CD4-positive, alpha-beta T cell (primary cell): Measurements from ENCODE around the gene HOXD1. TPM values are rescaled to one million over a fixed set of nuclear protein-coding genes. Genes with fewer than 3 reads are reported as not detected.

Experiments
- ATAC-seq: fragments of 200-7000 bp; cut with Tn5 transposase; one replicate; pipeline ENCODE4 v1.10.0; 2022; ENCODE audit warnings: mild to moderate bottlenecking; ENCODE audit not compliant: poor library complexity
- CTCF ChIA-PET: fragments of 350-600 bp; sonication (Branson Sonifier 250); formaldehyde crosslinking; loops from one replicate; lab custom pipeline; 2021; ENCODE audit warnings: antibody characterized with exemption, inconsistent platforms; lab: Charles Lee
- POLR2A ChIA-PET: fragments of 350-600 bp; sonication (Branson Sonifier 250); formaldehyde crosslinking; loops from one replicate; lab custom pipeline; 2021; ENCODE audit warnings: antibody characterized with exemption, inconsistent platforms; lab: Charles Lee
- DNase-seq, 14 experiments: peaks; one replicate each; pipeline ENCODE4 v3.0.0-alpha.2; 2013 to 2020; ENCODE audit warnings: mixed read lengths in 2 of 14
- H3K27ac ChIP-seq, 2 donors: one replicate each; pipeline versions ENCODE4 v1.5.1 to v1.7.0; 2013; ENCODE audit warnings: low read length in 2 of 2, low read depth in 1 of 2, mild to moderate bottlenecking in 1 of 2
- H3K27me3 ChIP-seq, 2 experiments: 1 replicate in 1 of 2; 2 replicates in 1 of 2; pipeline versions ENCODE4 v1.6.1 to v1.7.0; 2013; ENCODE audit warnings: low read length in 2 of 2, control low read depth in 1 of 2, mild to moderate bottlenecking in 1 of 2, moderate library complexity in 1 of 2; ENCODE audit not compliant: insufficient read depth in 2 of 2, control insufficient read depth in 1 of 2
- H3K36me3 ChIP-seq: one replicate; pipeline ENCODE4 v1.6.1; 2013; ENCODE audit warnings: low read length, control low read depth; ENCODE audit not compliant: insufficient read depth
- H3K4me1 ChIP-seq: one replicate; pipeline ENCODE4 v1.6.1; 2013; ENCODE audit warnings: low read length, control low read depth; ENCODE audit not compliant: insufficient read depth
- H3K4me3 ChIP-seq: one replicate; pipeline ENCODE4 v1.5.1; 2013; ENCODE audit warnings: mild to moderate bottlenecking, low read length, moderate library complexity
- H3K9me3 ChIP-seq, 2 experiments: 1 replicate in 1 of 2; 2 replicates in 1 of 2; pipeline versions ENCODE4 v1.6.1 to v1.7.0; 2013; ENCODE audit warnings: low read length in 2 of 2, mild to moderate bottlenecking in 2 of 2, control low read depth in 1 of 2, moderate library complexity in 1 of 2; ENCODE audit not compliant: control insufficient read depth in 1 of 2, insufficient read depth in 1 of 2
- H3K27ac Mint-ChIP-seq: one replicate; pipeline ENCODE4 v1.8.0; 2020; ENCODE audit warnings: mixed read lengths
- H3K27me3 Mint-ChIP-seq: one replicate; pipeline ENCODE4 v1.8.0; 2021; ENCODE audit warnings: mixed read lengths
- H3K36me3 Mint-ChIP-seq: one replicate; pipeline ENCODE4 v1.8.0; 2021; ENCODE audit warnings: low read depth, mixed read lengths
- H3K4me1 Mint-ChIP-seq: one replicate; pipeline ENCODE4 v1.8.0; 2021; ENCODE audit warnings: low read depth, mixed read lengths
- H3K4me3 Mint-ChIP-seq: one replicate; pipeline ENCODE4 v1.8.0; 2020; ENCODE audit warnings: mild to moderate bottlenecking, mixed read lengths
- H3K9me3 Mint-ChIP-seq: one replicate; pipeline ENCODE4 v1.8.0; 2020; ENCODE audit warnings: mixed read lengths
- intact Hi-C, 2 experiments: fragments of 100-400 bp; cut with DNase I in 1 of 2; cut with micrococcal nuclease in 1 of 2; formaldehyde crosslinking; loops; one replicate each; pipeline versions ENCODE4 v1.15.1 to v1.9.0; 2023 to 2025; cut with DNase I, micrococcal nuclease
- total RNA-seq, 174 experiments: library from RNA in 2 of 174; stranded (reverse) in 2 of 174; gene quantifications; one replicate each; pipeline ENCODE4 v1.2.3 and lab custom pipeline; 2021 to 2026
- TF ChIP-seq, protein P1 (sequence below): fragments of 200-600 bp; IDR thresholded peaks from one replicate; pipeline ENCODE4 v1.8.0; 2022; ENCODE audit warnings: antibody characterized with exemption, mild to moderate bottlenecking

The HOXD1 gene
- total RNA-seq, 2 experiments from 2014 or later, result not detected

DNA sequence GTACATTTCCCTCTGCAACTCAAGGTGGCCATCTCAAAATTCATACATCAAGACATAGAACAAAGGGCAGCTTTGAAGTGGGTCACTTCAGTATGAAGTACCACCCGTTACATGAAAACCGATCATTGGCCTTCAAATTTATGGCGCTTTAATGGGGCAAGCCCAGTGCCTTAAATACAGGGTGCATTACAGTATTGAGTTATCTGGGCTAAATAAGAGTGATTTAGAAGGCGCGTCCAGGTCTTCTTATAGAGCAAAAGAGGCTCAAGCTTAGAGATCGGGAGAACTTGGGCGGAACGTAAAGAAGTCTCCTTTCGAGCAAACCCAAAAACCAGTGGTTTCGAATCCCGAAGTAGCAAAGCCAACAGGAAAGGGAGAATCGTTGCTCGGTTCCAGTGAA is 24.3 kb upstream of the HOXD1 start:
- H3K27me3 ChIP-seq, result peaks cover 84 to 97% of the 10 kb centered on the region in 2 experiments
- peaks cover 97% of the 10 kb centered on the region for H3K27me3 Mint-ChIP-seq
- no peaks in the 10 kb centered on the region for H3K36me3 ChIP-seq
- no peak overlapping the region for H3K27ac Mint-ChIP-seq
- no peak overlapping the region for H3K4me3 Mint-ChIP-seq
- intact Hi-C loops, result no loop called here
- H3K4me1 ChIP-seq, result peaks cover 25% of the 10 kb centered on the region
- H3K4me3 ChIP-seq, result no peak overlapping the region
- ChIA-PET POLR2A (no interaction called here), CTCF (no interaction called here)
- peaks cover 17% of the 10 kb centered on the region for H3K4me1 Mint-ChIP-seq
- peaks cover 5% of the 10 kb centered on the region for H3K36me3 Mint-ChIP-seq
- H3K9me3 Mint-ChIP-seq, result no peaks in the 10 kb centered on the region
- TF ChIP-seq, protein P1, sequence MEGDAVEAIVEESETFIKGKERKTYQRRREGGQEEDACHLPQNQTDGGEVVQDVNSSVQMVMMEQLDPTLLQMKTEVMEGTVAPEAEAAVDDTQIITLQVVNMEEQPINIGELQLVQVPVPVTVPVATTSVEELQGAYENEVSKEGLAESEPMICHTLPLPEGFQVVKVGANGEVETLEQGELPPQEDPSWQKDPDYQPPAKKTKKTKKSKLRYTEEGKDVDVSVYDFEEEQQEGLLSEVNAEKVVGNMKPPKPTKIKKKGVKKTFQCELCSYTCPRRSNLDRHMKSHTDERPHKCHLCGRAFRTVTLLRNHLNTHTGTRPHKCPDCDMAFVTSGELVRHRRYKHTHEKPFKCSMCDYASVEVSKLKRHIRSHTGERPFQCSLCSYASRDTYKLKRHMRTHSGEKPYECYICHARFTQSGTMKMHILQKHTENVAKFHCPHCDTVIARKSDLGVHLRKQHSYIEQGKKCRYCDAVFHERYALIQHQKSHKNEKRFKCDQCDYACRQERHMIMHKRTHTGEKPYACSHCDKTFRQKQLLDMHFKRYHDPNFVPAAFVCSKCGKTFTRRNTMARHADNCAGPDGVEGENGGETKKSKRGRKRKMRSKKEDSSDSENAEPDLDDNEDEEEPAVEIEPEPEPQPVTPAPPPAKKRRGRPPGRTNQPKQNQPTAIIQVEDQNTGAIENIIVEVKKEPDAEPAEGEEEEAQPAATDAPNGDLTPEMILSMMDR, result no peak
- H3K27ac ChIP-seq, result no peak overlapping the region
- ATAC-seq, result no peak
- peaks cover 0 to 56% of the 10 kb centered on the region in 2 experiments for H3K9me3 ChIP-seq
- no peak for DNase-seq

GRCh38 chr2:176164611-176165369 is 23.7 kb upstream of the HOXD1 start:
- H3K27ac ChIP-seq, result no peak overlapping the region
- Mint-ChIP-seq H3K9me3 (no peaks in the 10 kb centered on the region), H3K27me3 (peaks cover 97% of the 10 kb centered on the region), H3K4me1 (peaks cover 17% of the 10 kb centered on the region), H3K27ac (no peak overlapping the region), H3K36me3 (peaks cover 5% of the 10 kb centered on the region), H3K4me3 (peak overlapping the region; percentile 5)
- ChIA-PET POLR2A (no interaction called here), CTCF (no interaction called here)
- ATAC-seq, result no peak
- intact Hi-C loops, result no loop called here
- peaks cover 20% of the 10 kb centered on the region for H3K4me1 ChIP-seq
- no peak overlapping the region for H3K4me3 ChIP-seq
- DNase-seq, result no peak
- peaks cover 0 to 50% of the 10 kb centered on the region in 2 experiments for H3K9me3 ChIP-seq
- TF ChIP-seq, protein P1, result no peak
- peaks cover 84 to 97% of the 10 kb centered on the region in 2 experiments for H3K27me3 ChIP-seq
- no peaks in the 10 kb centered on the region for H3K36me3 ChIP-seq

- no peak overlapping the region for H3K27ac Mint-ChIP-seq
- H3K27me3 Mint-ChIP-seq, result peaks cover 98% of the 10 kb centered on the region
- intact Hi-C loops, result no loop called here
Measured at GRCh38 chr2:176165370-176166050, 23.0 kb upstream of the HOXD1 start.

More at GRCh38 chr2:176165370-176166050, 23.0 kb upstream of the HOXD1 start:
- Histone ChIP-seq H3K4me1 (peaks cover 13% of the 10 kb centered on the region), H3K27ac (no peak overlapping the region), H3K4me3 (no peak overlapping the region), H3K9me3 (peaks cover 0 to 43% of the 10 kb centered on the region in 2 experiments), H3K36me3 (no peaks in the 10 kb centered on the region), H3K27me3 (peaks cover 84 to 97% of the 10 kb centered on the region in 2 experiments)
- no peaks in the 10 kb centered on the region for H3K9me3 Mint-ChIP-seq
- CTCF ChIA-PET, result no interaction called here
- no peak for DNase-seq
- TF ChIP-seq, protein P1, result no peak
- peaks cover 5% of the 10 kb centered on the region for H3K36me3 Mint-ChIP-seq
- POLR2A ChIA-PET, result no interaction called here
- ATAC-seq, result no peak
- H3K4me1 Mint-ChIP-seq, result peaks cover 17% of the 10 kb centered on the region
- peak overlapping the region; percentile 5 for H3K4me3 Mint-ChIP-seq
